NCI-H524 treated with DMSO at 0.1 percent for 48 hours (cell line): ENCODE data around the gene PTH1R.

Experiments
- DNase-seq: peaks from one replicate; lab custom pipeline; 2025; lab: John Stamatoyannopoulos, UW

The PTH1R gene

GRCh38 chr3:46883054-46883829 is 5.7 kb downstream of the PTH1R start:
- no peak for DNase-seq

- no peak for DNase-seq
Measured at GRCh38 chr3:46883830-46884185, 6.3 kb downstream of the PTH1R start.

GRCh38 chr3:46884427-46884826 is 6.9 kb downstream of the PTH1R start:
- DNase-seq: no peak

- DNase-seq: no peak
Measured at GRCh38 chr3:46884929-46885328, 7.4 kb downstream of the PTH1R start.

GRCh38 chr3:46885612-46886011 is 8.1 kb downstream of the PTH1R start:
- no peak for DNase-seq

- no peak for DNase-seq
Measured at GRCh38 chr3:46887980-46888494, 10.5 kb downstream of the PTH1R start.

GRCh38 chr3:46888705-46889104 is 11.2 kb downstream of the PTH1R start:
- DNase-seq: no peak

- DNase-seq: no peak
Measured at GRCh38 chr3:46889381-46890110, 12.0 kb downstream of the PTH1R start.

- DNase-seq: no peak
Measured at GRCh38 chr3:46890132-46890531, 12.6 kb downstream of the PTH1R start.

- DNase-seq: no peak
Measured at GRCh38 chr3:46891132-46891531, 13.6 kb downstream of the PTH1R start.

- DNase-seq: no peak
Measured at GRCh38 chr3:46892285-46893145, 15.0 kb downstream of the PTH1R start.

GRCh38 chr3:46893146-46893748 is 15.7 kb downstream of the PTH1R start:
- no peak for DNase-seq

GRCh38 chr3:46893763-46894162 is 16.2 kb downstream of the PTH1R start:
- no peak for DNase-seq

- DNase-seq: no peak
Measured at GRCh38 chr3:46894256-46894655, 16.7 kb downstream of the PTH1R start.

- no peak for DNase-seq
Measured at GRCh38 chr3:46895204-46895660, 17.7 kb downstream of the PTH1R start.

GRCh38 chr3:46895761-46896160 is 18.2 kb downstream of the PTH1R start:
- DNase-seq: no peak

GRCh38 chr3:46896386-46896785 is 18.9 kb downstream of the PTH1R start:
- no peak for DNase-seq

GRCh38 chr3:46897031-46897430 is 19.5 kb downstream of the PTH1R start:
- DNase-seq: no peak

GRCh38 chr3:46897829-46898320 is 20.4 kb downstream of the PTH1R start:
- no peak for DNase-seq

GRCh38 chr3:46898321-46899150 is 21.0 kb downstream of the PTH1R start:
- DNase-seq: no peak
